Thoracic aorta (tissue), 2 donors: ENCODE measurements around the gene MAML3. TPM values are rescaled to one million over a fixed set of nuclear protein-coding genes. Genes with fewer than 3 reads are reported as not detected.

Experiments used
- ATAC-seq: fragments of 150-250 bp; one replicate; pipeline ENCODE4 v1.8.0; 2017; ENCODE audit warnings: low read depth; ENCODE audit not compliant: insufficient number of reproducible peaks, low FRiP score
- DNase-seq: peaks from one replicate; pipeline ENCODE4 v3.0.0-alpha.2; 2020; ENCODE audit warnings: low spot score
- H3K27ac ChIP-seq, 2 donors: fragments of 200-600 bp; sonication (generic); 1 replicate in 1 of 2; 2 replicates in 1 of 2; pipeline ENCODE4 v1.5.1; 2016; ENCODE audit warnings: mild to moderate bottlenecking in 2 of 2, moderate library complexity in 2 of 2
- H3K27me3 ChIP-seq: fragments of 200-600 bp; sonication (generic); replicated peaks from 2 replicates; pipeline ENCODE4 v1.6.0; 2016; ENCODE audit warnings: mild to moderate bottlenecking; ENCODE audit not compliant: insufficient read depth
- H3K36me3 ChIP-seq: fragments of 200-600 bp; sonication (generic); one replicate; pipeline ENCODE4 v1.5.1; 2016
- H3K4me1 ChIP-seq, 2 donors: fragments of 200-600 bp; sonication (generic); 1 replicate in 1 of 2; 2 replicates in 1 of 2; pipeline versions ENCODE4 v1.5.1 to v1.6.0; 2016; ENCODE audit warnings: low read depth in 2 of 2, mild to moderate bottlenecking in 1 of 2; ENCODE audit not compliant: control insufficient read depth in 1 of 2
- H3K4me3 ChIP-seq: fragments of 200-600 bp; sonication (generic); 2 replicates; pipeline ENCODE4 v1.5.1; 2016; ENCODE audit warnings: mild to moderate bottlenecking
- H3K9me3 ChIP-seq: fragments of 200-600 bp; sonication (generic); 2 replicates; pipeline ENCODE4 v1.5.1; 2016
- total RNA-seq, 2 donors: library from RNA; depleted of rRNA; stranded (reverse); fragments of >200 nt; gene quantifications; one replicate each; pipeline versions ENCODE4 v1.1.0 to v1.2.3, GENCODE V29; 2016
- TF ChIP-seq, protein P1 (sequence below): fragments of 200-600 bp; sonication (generic); IDR thresholded peaks from one replicate; pipeline ENCODE4 v1.5.1; 2019; ENCODE audit warnings: antibody characterized with exemption

The MAML3 gene
- total RNA-seq, 2 donors from 2014 or later: 7.3 to 14.1 TPM

DNA sequence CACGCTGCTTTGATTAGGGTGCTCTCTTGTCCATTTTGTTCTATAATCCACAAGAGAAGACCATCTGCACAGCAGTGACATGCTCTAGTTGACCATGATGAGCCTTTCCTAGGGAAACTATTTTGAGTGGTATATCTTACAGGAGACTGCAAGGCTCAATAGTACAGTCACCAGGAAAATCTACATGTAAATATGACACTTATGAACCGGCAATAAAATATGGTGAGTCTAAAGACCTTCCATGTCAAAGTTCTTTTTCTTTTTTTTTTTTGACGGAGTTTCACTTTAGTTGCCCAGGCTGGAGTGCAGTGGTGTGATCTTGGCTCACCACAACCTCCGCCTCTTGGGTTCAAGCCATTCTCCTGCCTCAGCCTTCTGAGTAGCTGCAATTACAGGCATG, 384.6 kb downstream of the MAML3 start:
- Histone ChIP-seq H3K4me3 (no peak overlapping the region), H3K4me1 (peaks cover 0 to 6% of the 10 kb centered on the region in 2 donors), H3K27me3 (no peaks in the 10 kb centered on the region), H3K9me3 (no peaks in the 10 kb centered on the region), H3K27ac (no peak overlapping the region), H3K36me3 (no peaks in the 10 kb centered on the region)
- ATAC-seq (no peak), DNase-seq (no peak)
- TF ChIP-seq, protein P1, sequence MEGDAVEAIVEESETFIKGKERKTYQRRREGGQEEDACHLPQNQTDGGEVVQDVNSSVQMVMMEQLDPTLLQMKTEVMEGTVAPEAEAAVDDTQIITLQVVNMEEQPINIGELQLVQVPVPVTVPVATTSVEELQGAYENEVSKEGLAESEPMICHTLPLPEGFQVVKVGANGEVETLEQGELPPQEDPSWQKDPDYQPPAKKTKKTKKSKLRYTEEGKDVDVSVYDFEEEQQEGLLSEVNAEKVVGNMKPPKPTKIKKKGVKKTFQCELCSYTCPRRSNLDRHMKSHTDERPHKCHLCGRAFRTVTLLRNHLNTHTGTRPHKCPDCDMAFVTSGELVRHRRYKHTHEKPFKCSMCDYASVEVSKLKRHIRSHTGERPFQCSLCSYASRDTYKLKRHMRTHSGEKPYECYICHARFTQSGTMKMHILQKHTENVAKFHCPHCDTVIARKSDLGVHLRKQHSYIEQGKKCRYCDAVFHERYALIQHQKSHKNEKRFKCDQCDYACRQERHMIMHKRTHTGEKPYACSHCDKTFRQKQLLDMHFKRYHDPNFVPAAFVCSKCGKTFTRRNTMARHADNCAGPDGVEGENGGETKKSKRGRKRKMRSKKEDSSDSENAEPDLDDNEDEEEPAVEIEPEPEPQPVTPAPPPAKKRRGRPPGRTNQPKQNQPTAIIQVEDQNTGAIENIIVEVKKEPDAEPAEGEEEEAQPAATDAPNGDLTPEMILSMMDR: no peak

DNA sequence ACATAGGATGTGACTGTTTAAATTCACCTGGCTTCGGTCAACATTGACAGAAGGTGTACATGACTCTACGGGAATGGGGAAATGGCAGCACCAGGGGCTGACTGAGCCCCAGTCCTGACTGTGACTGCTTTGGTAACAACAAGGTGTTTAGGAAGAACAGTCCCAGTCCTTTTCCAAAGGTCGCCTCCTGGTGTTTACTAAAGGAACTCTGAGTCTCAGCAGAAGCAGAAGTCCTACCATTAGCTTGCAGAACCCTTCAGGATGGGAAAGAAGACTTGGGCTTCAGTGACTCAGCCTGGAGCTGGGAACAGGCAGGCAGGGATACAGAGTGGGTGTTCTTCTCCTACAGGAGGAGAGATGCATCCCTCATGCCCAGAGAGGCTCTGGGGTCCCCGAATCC, 385.1 kb downstream of the MAML3 start:
- no peaks in the 10 kb centered on the region for H3K36me3 ChIP-seq
- no peaks in the 10 kb centered on the region for H3K9me3 ChIP-seq
- no peak for DNase-seq
- no peak overlapping the region for H3K27ac ChIP-seq
- no peaks in the 10 kb centered on the region for H3K27me3 ChIP-seq
- ATAC-seq: no peak
- TF ChIP-seq, protein P1: no peak
- no peak overlapping the region for H3K4me3 ChIP-seq
- peaks cover 2 to 10% of the 10 kb centered on the region in 2 donors for H3K4me1 ChIP-seq

DNA sequence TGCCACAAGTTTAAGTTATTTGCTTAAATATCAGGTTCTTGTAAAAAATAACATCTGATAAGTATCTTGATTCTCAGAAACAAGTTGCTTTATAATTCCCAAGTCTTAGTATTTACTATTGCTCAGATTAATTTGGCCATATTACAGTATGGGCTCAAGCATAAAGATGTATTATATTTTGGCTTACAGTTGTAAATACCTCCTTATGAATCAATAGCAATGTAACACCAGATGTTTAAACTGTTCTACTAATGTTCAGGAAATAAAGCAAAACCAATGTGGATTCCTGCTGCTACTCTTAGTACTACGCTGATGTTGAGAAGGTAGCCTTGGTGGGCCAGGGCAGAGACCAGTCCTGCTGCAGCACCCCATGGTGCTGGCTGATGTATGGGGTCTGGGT, 385.6 kb downstream of the MAML3 start:
- ATAC-seq (no peak), DNase-seq (no peak)
- H3K27me3 ChIP-seq: no peaks in the 10 kb centered on the region
- H3K4me3 ChIP-seq: no peak overlapping the region
- H3K36me3 ChIP-seq: no peaks in the 10 kb centered on the region
- H3K4me1 ChIP-seq: peaks cover 8 to 16% of the 10 kb centered on the region in 2 donors
- no peaks in the 10 kb centered on the region for H3K9me3 ChIP-seq
- H3K27ac ChIP-seq: no peak overlapping the region
- TF ChIP-seq, protein P1: no peak

DNA sequence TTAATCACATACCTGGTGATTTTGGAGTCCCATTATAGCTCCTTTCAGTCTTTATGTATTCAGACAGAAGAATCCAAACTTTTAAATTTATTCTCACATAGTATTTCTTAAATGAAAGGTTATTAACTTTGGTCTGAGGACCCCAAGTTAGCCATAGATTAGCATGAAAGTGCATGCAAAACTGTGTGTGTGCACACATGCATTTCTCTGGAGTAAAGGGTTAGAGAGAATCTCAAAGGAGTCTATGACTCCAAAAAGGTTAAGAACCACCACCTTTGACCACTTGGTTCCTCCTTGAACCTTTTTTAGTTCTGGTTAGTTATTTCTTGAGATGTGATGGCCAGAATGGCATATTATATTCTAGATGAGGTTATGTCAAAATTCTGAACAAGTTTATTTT, 386.4 kb downstream of the MAML3 start:
- no peak for ATAC-seq
- TF ChIP-seq, protein P1: no peak
- Histone ChIP-seq H3K4me3 (no peak overlapping the region), H3K36me3 (no peaks in the 10 kb centered on the region), H3K9me3 (no peaks in the 10 kb centered on the region), H3K27me3 (no peaks in the 10 kb centered on the region), H3K27ac (no peak overlapping the region), H3K4me1 (peaks cover 16 to 23% of the 10 kb centered on the region in 2 donors)
- no peak for DNase-seq

DNA sequence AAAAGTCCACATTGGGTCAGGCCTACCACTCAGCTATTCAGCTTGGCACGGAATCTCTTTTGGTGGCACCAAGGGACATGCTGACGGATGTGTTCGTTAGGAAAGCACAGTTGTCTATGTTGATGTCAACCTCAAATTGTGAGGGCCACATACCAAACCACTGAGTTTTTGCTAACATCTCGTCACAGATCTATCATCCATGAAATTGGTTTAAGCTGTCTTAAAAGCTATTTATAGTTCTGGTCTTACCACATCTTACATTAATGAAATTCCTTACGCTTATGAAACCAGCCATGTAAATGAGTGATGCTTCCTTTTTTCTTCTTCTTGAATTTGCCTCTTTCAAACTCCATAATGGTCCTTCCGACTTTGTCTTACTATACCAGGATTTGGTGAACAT, 386.8 kb downstream of the MAML3 start:
- TF ChIP-seq, protein P1: no peak
- no peaks in the 10 kb centered on the region for H3K9me3 ChIP-seq
- H3K4me3 ChIP-seq: no peak overlapping the region
- no peak overlapping the region for H3K27ac ChIP-seq
- peaks cover 17 to 28% of the 10 kb centered on the region in 2 donors for H3K4me1 ChIP-seq
- DNase-seq (no peak), ATAC-seq (no peak)
- no peaks in the 10 kb centered on the region for H3K36me3 ChIP-seq
- H3K27me3 ChIP-seq: no peaks in the 10 kb centered on the region
